Measurements from ENCODE around the gene CFDP1.

GRCh38 chr16:75345711-75346110 lies 87.6 kb downstream of the CFDP1 start:
- no peak for TF ChIP-seq CTCF (IDR thresholded peaks at IDR 0.05; ENCODE audit: low read depth, low read length, poor library complexity, severe bottlenecking)
- TF ChIP-seq EZH2phosphoT487 (IDR thresholded peaks at IDR 0.05; ENCODE audit: borderline replicate concordance, low read length): no peak

Measured in DOHH2 (cell line).